Peyer's patch (tissue), 4 donors: ENCODE measurements around the gene ANKRD66. TPM values are rescaled to one million over a fixed set of nuclear protein-coding genes. Genes with fewer than 3 reads are reported as not detected.

ENCODE experiments used
- DNase-seq, 3 donors: peaks; one replicate each; pipeline ENCODE4 v3.0.0-alpha.2; 2017 to 2019
- H3K27ac ChIP-seq, 4 donors: fragments of 200-600 bp; sonication (generic); one replicate each; pipeline ENCODE4 v1.5.1; 2016 to 2019
- H3K27me3 ChIP-seq, 2 donors: fragments of 200-600 bp; sonication (generic); one replicate each; pipeline ENCODE4 v1.5.1; 2019
- H3K36me3 ChIP-seq, 3 donors: fragments of 200-600 bp; sonication (generic); one replicate each; pipeline ENCODE4 v1.5.1; 2016 to 2019
- H3K4me1 ChIP-seq, 4 donors: fragments of 200-600 bp; sonication (generic); one replicate each; pipeline ENCODE4 v1.5.1; 2016 to 2019
- H3K4me3 ChIP-seq, 4 donors: fragments of 200-600 bp; sonication (generic); 1 replicate in 3 of 4; 2 replicates in 1 of 4; pipeline ENCODE4 v1.5.1; 2016 to 2019; ENCODE audit warnings: mild to moderate bottlenecking in 1 of 4
- H3K9me3 ChIP-seq, 4 donors: fragments of 200-600 bp; sonication (generic); one replicate each; pipeline ENCODE4 v1.5.1; 2016 to 2019; ENCODE audit warnings: mild to moderate bottlenecking in 1 of 4
- CTCF ChIP-seq, 6 experiments: fragments of 450-650 bp in 4 of 6; fragments of 200-600 bp in 2 of 6; sonication (generic) in 1 of 6; IDR thresholded peaks; one replicate each; pipeline ENCODE4 v1.5.1; 2017 to 2019; ENCODE audit warnings: antibody characterized with exemption in 6 of 6, mild to moderate bottlenecking in 3 of 6, moderate library complexity in 1 of 6
- POLR2A ChIP-seq, 2 donors: fragments of 450-650 bp; IDR thresholded peaks; one replicate each; pipeline ENCODE4 v1.5.1; 2017; ENCODE audit warnings: antibody characterized with exemption in 2 of 2, mild to moderate bottlenecking in 2 of 2, moderate library complexity in 2 of 2
- total RNA-seq, 4 donors: library from RNA; depleted of rRNA; stranded (reverse); fragments of >200 nt; gene quantifications; one replicate each; pipeline ENCODE4 v1.1.0, GENCODE V29; 2016

Gene ANKRD66
- total RNA-seq, 4 donors from 2014 or later: not detected

GRCh38 chr6:46788791-46789190, 42.1 kb downstream of the ANKRD66 start:
- no peaks in the 10 kb centered on the region for H3K9me3 ChIP-seq
- no peaks in the 10 kb centered on the region for H3K36me3 ChIP-seq
- no peaks in the 10 kb centered on the region for H3K27me3 ChIP-seq
- TF ChIP-seq CTCF (IDR thresholded peaks at IDR 0.05): no peak
- TF ChIP-seq POLR2A (IDR thresholded peaks at IDR 0.05): no peak
- no peak overlapping the region for H3K4me3 ChIP-seq
- H3K27ac ChIP-seq: no peak overlapping the region
- H3K4me1 ChIP-seq: peaks cover 0 to 15% (median 0%) of the 10 kb centered on the region in 4 donors
- no peak for DNase-seq

- no peaks in the 10 kb centered on the region for H3K9me3 ChIP-seq
- no peaks in the 10 kb centered on the region for H3K27me3 ChIP-seq
- no peaks in the 10 kb centered on the region for H3K36me3 ChIP-seq
- H3K4me3 ChIP-seq: no peak overlapping the region
- H3K4me1 ChIP-seq: peaks cover 0 to 15% (median 0%) of the 10 kb centered on the region in 4 donors
- peak overlapping the region in 2 of 4 donors; percentile 61 to 63 for H3K27ac ChIP-seq
- no peak for DNase-seq
- TF ChIP-seq CTCF (IDR thresholded peaks at IDR 0.05) (no peak), POLR2A (IDR thresholded peaks at IDR 0.05) (peak in 1 of 2 donors; percentile 7)
Observed at GRCh38 chr6:46789434-46790354, 43.0 kb downstream of the ANKRD66 start.

- Histone ChIP-seq H3K9me3 (no peaks in the 10 kb centered on the region), H3K4me1 (peaks cover 0 to 15% (median 0%) of the 10 kb centered on the region in 4 donors), H3K4me3 (no peak overlapping the region), H3K27ac (peak overlapping the region in 2 of 4 donors; percentile 37 to 61), H3K36me3 (no peaks in the 10 kb centered on the region), H3K27me3 (no peaks in the 10 kb centered on the region)
- no peak for DNase-seq
- TF ChIP-seq CTCF (IDR thresholded peaks at IDR 0.05): peak in 1 of 6 experiments; percentile 5
- no peak for TF ChIP-seq POLR2A (IDR thresholded peaks at IDR 0.05)
Observed at GRCh38 chr6:46790355-46790874, 43.7 kb downstream of the ANKRD66 start.

- peak overlapping the region in 1 of 4 donors; percentile 54 for H3K4me3 ChIP-seq
- H3K27ac ChIP-seq: no peak overlapping the region
- DNase-seq: no peak
Observed at GRCh38 chr6:46792635-46793034, 45.9 kb downstream of the ANKRD66 start.

GRCh38 chr6:46793138-46793537, 46.4 kb downstream of the ANKRD66 start, which contains the start of gene MEP1A:
Gene MEP1A, plus strand, starts transcription at chr6:46793389. Its CDS starts 10 bp downstream, at chr6:46793399.
- Histone ChIP-seq H3K4me1 (peaks cover 0 to 15% (median 0%) of the 10 kb centered on the region in 4 donors), H3K27me3 (no peaks in the 10 kb centered on the region), H3K9me3 (no peaks in the 10 kb centered on the region), H3K36me3 (no peaks in the 10 kb centered on the region), H3K27ac (peak within 1 kb of the TSS in 2 of 4 donors; percentile 38 to 51), H3K4me3 (peak within 1 kb of the TSS in 3 of 4 donors; percentile 21 to 54 (median 54))
- TF ChIP-seq POLR2A (IDR thresholded peaks at IDR 0.05) (peak; percentile 72 to 76), CTCF (IDR thresholded peaks at IDR 0.05) (no peak)
- DNase-seq: no peak

More at GRCh38 chr6:46792635-46793034, 45.9 kb downstream of the ANKRD66 start:
- H3K36me3 ChIP-seq: no peaks in the 10 kb centered on the region
- H3K4me1 ChIP-seq: peaks cover 0 to 15% (median 0%) of the 10 kb centered on the region in 4 donors
- no peaks in the 10 kb centered on the region for H3K9me3 ChIP-seq
- TF ChIP-seq POLR2A (IDR thresholded peaks at IDR 0.05) (no peak), CTCF (IDR thresholded peaks at IDR 0.05) (no peak)
- H3K27me3 ChIP-seq: no peaks in the 10 kb centered on the region
